Thymus (tissue), 11 donors: Measurements from ENCODE around the gene MTNR1B. TPM values are rescaled to one million over a fixed set of nuclear protein-coding genes. Genes with fewer than 3 reads are reported as not detected.

Source experiments
- DNase-seq, 9 donors: peaks; one replicate each; pipeline ENCODE4 v3.0.0-alpha.2; 2013; ENCODE audit warnings: low spot score in 9 of 9, low read depth in 6 of 9, missing footprints in 1 of 9
- H3K27ac ChIP-seq, 2 donors: one replicate each; pipeline ENCODE4 v1.5.1; 2013; ENCODE audit warnings: control low read depth in 1 of 2, low read depth in 1 of 2, low read length in 1 of 2, mild to moderate bottlenecking in 1 of 2, moderate library complexity in 1 of 2
- H3K27me3 ChIP-seq, 2 donors: one replicate each; pipeline ENCODE4 v1.5.1; 2013; ENCODE audit warnings: low read length in 1 of 2; ENCODE audit not compliant: control insufficient read depth in 2 of 2, insufficient read depth in 1 of 2
- H3K36me3 ChIP-seq, 2 donors: one replicate each; pipeline ENCODE4 v1.5.1; 2013; ENCODE audit warnings: low read length in 1 of 2, mild to moderate bottlenecking in 1 of 2, moderate library complexity in 1 of 2; ENCODE audit not compliant: control insufficient read depth in 2 of 2, insufficient read depth in 2 of 2
- H3K4me1 ChIP-seq, 2 donors: one replicate each; pipeline ENCODE4 v1.5.1; 2013; ENCODE audit warnings: low read length in 2 of 2; ENCODE audit not compliant: control insufficient read depth in 2 of 2, insufficient read depth in 2 of 2
- H3K4me3 ChIP-seq, 2 donors: one replicate each; pipeline ENCODE4 v1.5.1; 2013; ENCODE audit warnings: low read length in 2 of 2, control low read depth in 1 of 2, mild to moderate bottlenecking in 1 of 2
- H3K9me3 ChIP-seq, 2 donors: one replicate each; pipeline ENCODE4 v1.5.1; 2013; ENCODE audit warnings: low read length in 1 of 2, mild to moderate bottlenecking in 1 of 2; ENCODE audit not compliant: control insufficient read depth in 2 of 2, insufficient read depth in 1 of 2
- WGBS: extraction: QIAGEN DNeasy Blood & Tissue Kit; methylation state at CpG from one replicate; pipeline ENCODE4 v1.1.7; 2013; 5-methylcytosine and 5-hydroxymethylcytosine counted together
- polyA plus RNA-seq: library from polyadenylated mRNA; stranded (reverse); fragments of 200-250 nt; gene quantifications from one replicate; pipeline ENCODE4 v1.2.3, GENCODE V29; 2013
- total RNA-seq: library from RNA; stranded (reverse); fragments of 120-200 nt; gene quantifications from one replicate; pipeline ENCODE4 v1.2.4, GENCODE V29; 2013
- donor health status: healthy.

MTNR1B gene
- total and polyA plus RNA-seq, 2 donors: 0.02 to 0.05 TPM

GRCh38 chr11:93020248-93021046, 51.0 kb downstream of the MTNR1B start:
- Histone ChIP-seq H3K27me3 (no peaks in the 10 kb centered on the region), H3K4me1 (no peaks in the 10 kb centered on the region), H3K27ac (no peak overlapping the region), H3K9me3 (no peaks in the 10 kb centered on the region), H3K36me3 (no peaks in the 10 kb centered on the region), H3K4me3 (no peak overlapping the region)
- WGBS: 67% methylated on average over 5 of the region's 5 CpGs
- DNase-seq: peak in 1 of 9 donors; percentile 31

GRCh38 chr11:93024369-93024768, 54.9 kb downstream of the MTNR1B start:
- DNase-seq: no peak
- WGBS: 64% methylated on average over 1 of the region's 1 CpG
- H3K4me1 ChIP-seq: no peaks in the 10 kb centered on the region
- no peaks in the 10 kb centered on the region for H3K9me3 ChIP-seq
- H3K27me3 ChIP-seq: no peaks in the 10 kb centered on the region
- H3K36me3 ChIP-seq: no peaks in the 10 kb centered on the region
- no peak overlapping the region for H3K4me3 ChIP-seq
- H3K27ac ChIP-seq: no peak overlapping the region

GRCh38 chr11:93025558-93026255, 56.3 kb downstream of the MTNR1B start:
- DNase-seq: no peak
- 79% methylated on average over 3 of the region's 3 CpGs for WGBS
- Histone ChIP-seq H3K4me3 (no peak overlapping the region), H3K27ac (no peak overlapping the region), H3K27me3 (no peaks in the 10 kb centered on the region), H3K9me3 (no peaks in the 10 kb centered on the region), H3K4me1 (no peaks in the 10 kb centered on the region), H3K36me3 (no peaks in the 10 kb centered on the region)

DNA sequence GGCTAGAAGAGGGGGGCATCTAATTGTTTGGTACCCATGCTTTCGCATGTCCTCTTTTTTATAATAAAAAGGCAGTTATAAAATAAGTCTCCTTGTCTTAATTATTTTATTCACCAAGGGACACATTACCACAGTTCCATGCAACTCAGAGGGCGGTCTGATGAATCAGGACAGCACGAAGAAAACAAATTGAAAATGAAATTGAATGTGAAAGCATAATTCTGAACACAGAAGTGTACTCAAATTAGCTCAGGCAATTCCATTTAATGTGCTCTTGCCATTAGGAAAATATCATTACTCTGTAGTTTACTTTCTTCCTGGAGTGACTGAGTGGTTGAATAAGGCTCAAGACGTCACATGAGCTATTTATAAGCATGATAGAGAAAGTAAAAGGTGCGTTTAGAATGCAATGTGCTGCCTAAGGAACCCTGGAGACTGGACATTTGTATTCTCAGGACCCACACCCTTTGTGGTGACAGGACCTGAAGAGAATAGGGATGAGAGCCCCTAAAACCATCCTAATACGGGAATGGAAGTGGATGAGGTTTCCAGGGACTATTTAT, 59.6 kb downstream of the MTNR1B start:
- Histone ChIP-seq H3K36me3 (no peaks in the 10 kb centered on the region), H3K4me1 (no peaks in the 10 kb centered on the region), H3K9me3 (no peaks in the 10 kb centered on the region), H3K27me3 (no peaks in the 10 kb centered on the region), H3K4me3 (no peak overlapping the region), H3K27ac (no peak overlapping the region)
- no peak for DNase-seq
- 81% methylated on average over 6 of the region's 6 CpGs for WGBS

DNA sequence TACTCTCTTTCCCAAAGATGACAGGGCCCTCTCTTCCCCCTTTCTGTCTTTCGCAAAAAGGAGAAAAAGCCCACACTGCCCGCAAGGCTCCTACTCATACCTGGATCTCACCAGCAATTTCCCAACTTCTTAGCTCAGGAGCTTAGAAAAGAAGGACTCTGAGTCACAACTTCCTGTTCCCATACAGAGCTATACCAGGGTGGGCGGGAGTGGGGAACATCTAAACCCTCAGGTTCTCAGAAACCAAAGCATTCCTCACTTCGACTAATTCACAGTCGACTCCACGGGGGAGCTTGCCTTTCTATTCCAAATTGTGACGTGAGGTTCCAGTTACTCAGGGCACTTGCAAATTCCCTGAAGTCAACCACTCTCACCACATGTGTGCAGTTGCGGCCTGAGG, 61.9 kb downstream of the MTNR1B start:
- H3K4me1 ChIP-seq: no peaks in the 10 kb centered on the region
- 89% methylated on average over 8 of the region's 8 CpGs for WGBS
- no peaks in the 10 kb centered on the region for H3K36me3 ChIP-seq
- DNase-seq: no peak
- H3K27me3 ChIP-seq: no peaks in the 10 kb centered on the region
- H3K9me3 ChIP-seq: no peaks in the 10 kb centered on the region
- H3K4me3 ChIP-seq: no peak overlapping the region
- H3K27ac ChIP-seq: no peak overlapping the region

Other genes starting within 250 kb of the MTNR1B start
- 5.5 TPM for gene SLC36A4, start 228.3 kb downstream of the MTNR1B start, total RNA-seq
- 6.9 TPM for gene SLC36A4, start 228.3 kb downstream of the MTNR1B start, polyA plus RNA-seq